GM18498 (cell line): ENCODE measurements around the gene OASL.

Experiments
- ATAC-seq: cut with Tn5 transposase; IDR thresholded peaks from one replicate; pipeline ENCODE4 v1.9.1; 2021; ENCODE audit warnings: mild to moderate bottlenecking, moderate library complexity; ENCODE audit not compliant: unreplicated experiment

Gene OASL

DNA sequence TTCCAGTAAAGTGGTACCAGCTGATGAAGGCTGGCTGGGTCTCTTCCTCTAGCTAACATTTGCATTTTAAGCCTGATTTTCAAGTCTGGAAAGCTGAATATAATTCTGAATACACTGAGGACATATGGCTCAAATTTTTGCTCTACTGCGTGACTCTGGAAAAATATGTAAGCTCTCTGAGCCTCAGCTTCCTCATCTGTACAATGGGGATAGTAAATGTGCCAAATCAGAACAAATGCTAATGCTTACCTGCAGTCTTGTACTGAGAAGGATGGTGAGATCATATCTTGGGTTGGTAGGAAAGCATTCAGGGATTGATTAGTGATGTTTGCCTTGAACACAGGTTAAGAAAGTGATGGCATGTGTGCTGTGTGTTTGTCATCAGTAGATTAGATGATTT is 46.1 kb downstream of the OASL start:
- ATAC-seq = no peak

DNA sequence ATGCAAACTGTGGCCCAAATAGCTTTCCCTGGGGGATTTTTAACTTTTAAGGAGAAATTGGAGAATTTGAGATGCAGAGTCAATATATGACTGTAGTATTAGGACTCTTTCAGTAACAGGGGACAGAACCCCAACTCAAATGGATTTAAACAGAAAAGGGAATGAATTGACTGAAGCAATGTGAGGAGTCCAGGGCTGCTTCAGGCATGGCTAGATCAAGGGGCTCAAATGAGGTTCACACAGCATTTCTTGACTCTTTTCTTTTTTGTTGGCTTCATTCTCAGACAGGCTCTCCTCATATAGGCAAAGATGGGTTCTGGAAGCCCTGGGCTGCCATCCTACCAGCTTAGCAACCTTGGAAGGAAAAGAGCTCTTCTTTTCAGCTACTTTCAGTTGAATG is 47.1 kb downstream of the OASL start:
- no peak for ATAC-seq

DNA sequence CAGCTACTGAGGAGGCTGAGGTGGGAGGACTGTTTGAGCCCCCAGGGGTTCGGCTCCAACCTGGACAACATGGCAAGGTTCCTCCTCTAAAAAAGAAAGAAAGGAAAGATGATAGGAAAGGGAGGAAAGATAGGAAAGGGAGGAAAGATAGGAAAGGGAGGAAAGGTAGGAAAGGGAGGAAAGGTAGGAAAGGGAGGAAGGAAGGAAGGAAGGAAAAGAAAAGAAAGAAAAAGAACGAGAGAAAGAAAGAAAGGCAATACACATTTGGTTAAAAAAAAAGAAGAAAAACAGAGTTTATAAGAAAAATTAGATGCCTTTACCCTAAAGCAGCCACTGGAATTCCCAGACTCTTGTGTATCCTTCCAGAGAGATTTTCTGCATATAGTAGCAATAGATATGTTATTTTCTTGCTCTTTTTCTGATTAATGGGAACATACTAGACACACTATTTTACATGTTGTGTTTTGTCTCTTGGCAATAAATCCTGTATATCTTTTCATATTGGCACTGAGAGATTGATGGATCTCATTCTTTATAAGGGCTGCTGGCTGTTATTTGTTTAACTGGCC is 48.5 kb downstream of the OASL start:
- no peak for ATAC-seq

DNA sequence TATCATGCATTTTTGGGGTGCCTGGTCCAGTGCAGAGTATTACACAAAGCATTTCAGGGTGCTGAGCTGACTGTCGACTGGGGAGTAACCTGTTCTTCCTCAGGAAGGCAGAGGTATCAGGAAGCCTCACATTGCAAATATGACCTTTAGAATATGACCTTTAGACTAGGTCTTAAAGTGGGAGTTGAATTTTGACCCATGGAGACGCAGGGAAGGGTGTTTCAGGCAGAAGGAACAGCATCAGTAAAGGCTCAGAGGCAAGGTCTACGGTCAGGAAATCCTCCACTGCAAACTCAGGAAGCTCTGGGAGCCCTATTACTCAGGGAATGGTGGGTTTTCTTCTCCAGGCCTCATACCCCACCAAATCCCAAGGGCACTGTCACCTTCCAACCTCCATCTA is 49.4 kb downstream of the OASL start:
- ATAC-seq = no peak

DNA sequence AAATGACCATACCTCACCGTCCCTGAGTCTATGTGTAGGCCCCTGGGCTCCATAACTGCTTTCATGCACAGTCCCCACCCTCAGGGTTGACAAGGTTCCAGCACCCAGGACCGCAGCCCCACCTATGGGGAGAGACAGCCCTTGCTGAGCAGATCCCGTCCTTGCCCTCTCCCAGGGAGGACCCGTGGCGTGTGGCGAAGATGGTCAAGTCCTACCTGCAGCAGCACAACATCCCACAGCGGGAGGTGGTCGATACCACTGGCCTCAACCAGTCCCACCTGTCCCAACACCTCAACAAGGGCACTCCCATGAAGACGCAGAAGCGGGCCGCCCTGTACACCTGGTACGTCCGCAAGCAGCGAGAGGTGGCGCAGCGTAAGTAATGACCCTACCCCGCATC is 50.4 kb downstream of the OASL start:
- no peak for ATAC-seq

DNA sequence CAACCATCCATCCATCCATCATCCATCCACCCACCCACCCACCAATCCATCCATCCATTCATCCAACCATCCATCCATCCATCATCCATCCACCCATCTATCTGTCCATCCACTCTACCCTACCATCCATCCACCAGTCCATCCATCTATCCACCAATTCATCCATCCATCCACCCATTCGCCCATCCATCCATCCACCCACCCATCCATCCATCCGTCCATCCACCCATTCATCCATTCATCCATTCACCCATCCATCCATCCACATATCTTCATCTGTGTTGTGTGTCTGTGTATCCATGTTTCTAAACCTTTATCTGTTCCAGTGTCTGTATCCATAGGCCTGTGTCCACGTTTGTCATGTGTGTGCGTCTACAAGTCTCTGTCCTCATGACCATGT is 50.8 kb downstream of the OASL start:
- no peak for ATAC-seq

DNA sequence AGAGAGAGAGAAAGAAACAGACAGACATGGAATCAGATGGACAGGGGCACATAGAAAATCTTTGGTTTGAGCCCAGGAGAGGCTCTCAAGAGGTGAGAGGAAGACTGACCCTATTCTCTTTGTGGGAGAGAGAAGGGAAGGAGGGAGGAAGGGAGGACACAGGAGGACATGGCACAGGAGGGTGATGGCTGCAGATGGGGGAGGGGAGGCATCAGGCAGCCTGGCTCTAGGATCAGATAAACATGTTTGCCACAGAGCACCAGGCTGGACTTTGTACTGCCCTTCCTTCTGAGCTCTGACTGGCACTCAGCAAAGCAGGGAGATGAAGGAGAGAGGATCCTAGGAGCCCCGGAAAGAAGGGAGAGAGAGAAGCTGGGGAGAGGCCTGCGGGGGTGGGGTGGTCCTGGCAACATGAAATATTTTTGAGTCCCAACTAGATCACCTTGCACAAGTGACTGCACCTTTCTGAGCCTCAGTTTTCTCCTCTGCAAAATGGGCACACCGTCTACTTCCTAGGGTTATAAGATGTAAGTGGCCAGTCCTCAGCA is 54.6 kb downstream of the OASL start:
- no peak for ATAC-seq

DNA sequence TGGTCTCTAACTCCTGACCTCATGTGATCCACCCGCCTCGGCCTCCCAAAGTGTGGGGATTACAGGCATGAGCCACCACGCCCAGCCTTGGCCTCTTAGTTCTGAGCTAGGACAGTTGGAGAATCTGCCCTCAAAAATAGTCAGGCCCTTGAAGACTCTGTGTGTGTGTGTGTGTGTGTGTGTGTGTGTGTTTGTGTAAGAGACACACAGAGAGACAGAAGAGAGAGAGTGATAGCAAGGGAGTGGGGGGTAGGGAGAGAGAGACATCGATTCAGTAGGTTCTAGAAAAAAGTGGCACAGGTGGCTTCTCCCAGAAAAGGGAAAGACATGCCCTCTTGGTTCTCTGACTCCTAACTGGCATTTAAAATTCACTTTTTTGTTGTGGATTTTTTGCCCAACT is 55.3 kb downstream of the OASL start:
- ATAC-seq = no peak

DNA sequence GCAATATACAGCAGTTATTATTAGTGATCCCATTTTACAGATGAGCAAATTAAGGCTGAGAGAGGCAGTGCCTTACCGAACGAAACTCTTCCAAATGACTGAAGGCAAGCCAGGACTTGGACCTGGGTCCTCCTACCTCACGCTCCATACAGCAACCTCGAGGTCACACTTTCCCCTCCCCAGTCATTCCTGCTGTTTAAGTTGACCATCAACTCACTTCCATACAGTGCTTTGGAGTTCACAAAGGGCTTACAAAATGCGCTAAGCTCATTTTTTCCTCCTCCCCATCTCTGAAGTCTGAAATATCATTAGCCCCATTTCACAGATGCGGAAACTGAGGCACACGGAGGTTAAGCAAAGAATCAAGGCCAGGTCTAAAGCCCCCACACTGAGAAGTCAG is 56.4 kb downstream of the OASL start:
- no peak for ATAC-seq

DNA sequence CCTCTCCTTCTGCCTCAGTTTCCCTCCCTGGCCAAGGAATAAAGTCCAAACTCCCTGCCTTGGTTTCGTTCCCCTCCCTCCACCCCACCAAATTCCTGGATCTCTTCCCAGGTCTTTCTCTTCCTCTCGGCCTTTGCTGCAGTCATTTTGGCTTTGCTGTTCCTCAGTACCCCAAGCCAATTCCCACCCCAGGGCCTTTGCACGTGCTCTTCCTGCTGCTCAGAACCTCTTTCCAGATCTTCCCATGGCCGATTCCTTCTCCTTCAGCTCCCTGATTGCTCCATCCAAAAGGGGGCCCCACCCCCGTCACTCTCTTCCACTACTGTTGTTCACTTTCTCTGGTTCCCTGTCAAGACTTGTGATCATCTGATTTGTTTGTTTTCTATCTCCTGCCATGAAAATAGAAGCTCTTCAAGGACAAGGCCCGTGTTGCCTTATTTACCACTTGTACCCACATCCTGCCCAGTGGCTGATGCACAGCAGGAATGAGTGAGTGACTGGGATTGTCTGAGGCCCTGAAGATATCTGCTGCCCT is 57.6 kb downstream of the OASL start:
- no peak for ATAC-seq

DNA sequence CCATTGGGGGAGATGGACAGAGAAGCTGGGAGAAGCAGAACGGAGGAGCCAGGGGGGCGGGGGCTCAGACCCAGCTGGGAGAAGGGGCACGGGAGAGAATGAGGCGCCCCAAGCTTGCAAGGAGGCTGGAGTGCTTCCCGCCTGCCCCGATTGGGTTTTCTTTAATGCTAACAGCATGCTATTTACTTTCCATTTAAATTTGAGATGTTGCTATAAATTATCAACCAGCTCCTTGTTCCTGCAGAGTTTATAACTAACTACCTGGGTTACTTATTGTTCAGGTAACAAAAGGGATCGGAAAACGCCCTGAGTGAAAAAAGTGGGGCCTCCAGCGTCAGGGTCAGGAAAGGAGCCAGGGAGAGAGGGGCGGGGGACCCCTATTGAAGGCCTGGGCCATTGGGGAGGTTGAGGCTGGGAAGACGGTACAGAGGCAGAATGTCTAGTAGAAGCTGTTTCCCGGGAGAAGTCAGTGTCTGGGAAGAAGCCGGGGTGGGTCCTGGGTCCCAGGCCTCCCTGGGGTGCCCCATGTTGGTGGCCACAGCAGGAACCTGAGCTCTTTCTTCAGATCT is 58.2 kb downstream of the OASL start:
- ATAC-seq = no peak

DNA sequence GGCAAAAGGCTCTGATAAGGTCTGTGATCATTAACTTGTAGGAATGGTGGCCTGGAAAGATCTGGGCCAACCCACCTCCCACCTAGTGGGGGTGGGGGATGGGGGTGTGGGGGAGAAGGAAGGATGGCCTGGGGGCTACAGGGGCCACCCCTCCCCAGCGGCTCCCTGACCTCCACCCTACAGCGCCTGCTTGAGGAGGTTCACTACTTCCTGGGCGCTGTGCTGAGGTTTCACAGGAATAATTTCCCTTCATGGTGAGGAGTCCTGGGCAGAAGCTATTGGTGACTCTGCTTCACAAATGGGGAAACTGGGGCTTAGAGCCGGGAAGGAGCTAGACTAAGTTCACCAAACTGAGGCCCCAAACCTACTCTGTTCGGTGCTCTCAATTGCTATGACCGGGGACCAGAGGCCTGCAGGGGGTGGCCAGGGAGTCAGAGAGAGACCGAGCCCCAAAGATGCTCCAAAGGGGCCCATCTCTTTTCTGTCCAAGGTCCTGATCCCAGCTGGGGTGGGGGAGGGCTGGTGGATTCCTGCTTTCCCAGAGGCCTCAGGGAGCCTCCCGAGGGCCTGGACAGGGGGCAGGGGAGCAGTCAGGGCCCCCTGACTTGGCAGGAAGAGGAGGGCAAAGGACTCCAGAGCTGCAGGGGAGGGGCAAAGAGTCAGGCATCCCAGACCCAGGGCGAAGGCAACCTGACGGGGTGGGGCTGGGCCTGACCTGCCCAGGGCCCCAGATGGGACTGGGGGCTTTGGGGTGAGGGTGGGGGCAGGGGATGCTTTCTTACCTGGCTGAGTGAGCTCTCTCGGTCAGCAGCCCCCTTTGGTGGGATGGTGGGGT is 59.0 kb downstream of the OASL start:
- no peak for ATAC-seq

DNA sequence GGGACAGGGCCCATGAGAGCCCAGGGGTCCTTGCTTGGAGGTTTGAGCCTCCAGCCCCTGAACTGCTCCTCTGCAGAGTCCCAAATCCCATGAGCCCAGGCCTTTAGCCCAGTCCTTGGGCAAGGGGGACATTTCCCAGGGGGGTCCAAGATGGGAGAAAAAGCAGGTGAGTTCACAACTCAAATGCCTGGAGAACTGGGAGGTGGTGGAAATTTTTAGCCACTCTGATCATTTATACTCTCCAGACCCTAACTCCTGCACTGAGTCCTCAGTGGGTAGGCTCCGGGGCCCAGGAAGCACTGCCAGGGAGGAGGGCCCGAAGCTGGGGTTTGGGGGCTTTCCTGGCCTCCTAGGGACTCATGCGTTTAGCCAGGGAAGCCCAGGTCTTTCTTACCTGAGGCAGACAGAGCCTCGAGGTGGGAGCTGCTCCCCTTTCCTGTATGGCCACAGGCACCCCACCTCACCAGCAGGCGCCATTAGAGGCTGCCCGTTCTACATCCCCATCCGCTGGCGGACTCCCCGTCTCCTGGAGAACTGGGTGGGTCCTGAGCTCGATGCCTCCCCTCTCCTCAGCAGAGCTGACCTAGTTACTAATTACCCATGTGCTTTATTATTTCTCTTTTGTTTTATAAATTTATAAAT is 59.7 kb downstream of the OASL start:
- ATAC-seq = no peak

DNA sequence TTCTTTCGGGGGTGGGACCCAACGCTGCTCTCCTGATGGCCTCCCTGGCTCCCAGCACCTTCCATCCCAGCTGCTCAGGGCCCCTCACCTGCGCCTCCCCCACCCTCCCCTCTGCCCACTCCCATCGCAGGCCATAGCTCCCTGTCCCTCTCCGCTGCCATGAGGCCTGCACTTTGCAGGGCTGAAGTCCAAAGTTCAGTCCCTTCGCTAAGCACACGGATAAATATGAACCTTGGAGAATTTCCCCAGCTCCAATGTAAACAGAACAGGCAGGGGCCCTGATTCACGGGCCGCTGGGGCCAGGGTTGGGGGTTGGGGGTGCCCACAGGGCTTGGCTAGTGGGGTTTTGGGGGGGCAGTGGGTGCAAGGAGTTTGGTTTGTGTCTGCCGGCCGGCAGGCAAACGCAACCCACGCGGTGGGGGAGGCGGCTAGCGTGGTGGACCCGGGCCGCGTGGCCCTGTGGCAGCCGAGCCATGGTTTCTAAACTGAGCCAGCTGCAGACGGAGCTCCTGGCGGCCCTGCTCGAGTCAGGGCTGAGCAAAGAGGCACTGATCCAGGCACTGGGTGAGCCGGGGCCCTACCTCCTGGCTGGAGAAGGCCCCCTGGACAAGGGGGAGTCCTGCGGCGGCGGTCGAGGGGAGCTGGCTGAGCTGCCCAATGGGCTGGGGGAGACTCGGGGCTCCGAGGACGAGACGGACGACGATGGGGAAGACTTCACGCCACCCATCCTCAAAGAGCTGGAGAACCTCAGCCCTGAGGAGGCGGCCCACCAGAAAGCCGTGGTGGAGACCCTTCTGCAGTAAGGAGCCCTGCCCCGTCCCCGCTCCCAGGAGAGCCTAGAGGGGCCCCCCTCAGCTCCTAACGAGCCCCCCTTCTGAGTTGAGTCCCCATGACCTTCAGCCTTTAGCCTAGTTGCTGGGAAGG is 60.5 kb downstream of the OASL start, which contains the start of gene HNF1A:
HNF1A (plus strand) TSS at position 248 of the 924 bp plus-strand sequence; CDS start at position 474, 226 bp downstream.
- ATAC-seq = no peak

DNA sequence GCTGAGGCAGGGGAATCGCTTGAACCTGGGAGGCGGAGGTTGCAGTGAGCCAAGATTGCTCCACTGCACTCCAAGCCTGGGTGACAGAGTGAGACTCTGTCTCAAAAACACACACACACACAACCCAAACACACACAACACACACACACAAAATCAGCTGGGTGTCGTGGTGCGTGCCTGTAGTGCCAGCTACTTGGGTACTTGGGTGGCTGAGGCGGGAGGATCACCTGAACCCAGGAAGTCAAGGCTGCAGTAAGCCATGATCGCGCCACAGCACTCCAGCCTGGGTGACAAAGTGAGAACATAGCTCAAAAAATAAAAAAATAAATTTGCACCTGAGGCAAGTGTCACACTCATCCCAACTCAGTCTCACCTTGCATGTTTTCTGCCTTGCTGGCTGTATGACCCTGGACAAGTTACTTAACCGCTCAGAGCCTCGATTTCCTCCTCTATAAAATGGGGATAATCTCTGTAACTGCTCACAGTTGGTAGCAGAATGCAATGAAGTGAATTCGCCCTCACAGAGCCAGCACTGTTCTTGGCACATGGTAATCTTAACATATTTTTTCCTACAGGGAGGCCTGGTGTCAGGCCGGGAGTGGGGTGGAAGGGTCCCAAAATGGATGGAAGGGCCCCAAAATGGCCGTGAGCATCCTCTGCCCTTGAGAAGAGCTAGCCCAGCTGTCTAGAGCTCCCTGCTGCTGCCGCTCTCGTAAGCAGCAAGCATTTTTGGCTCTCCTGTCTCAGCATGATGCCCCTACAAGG is 61.3 kb downstream of the OASL start:
- no peak for ATAC-seq

DNA sequence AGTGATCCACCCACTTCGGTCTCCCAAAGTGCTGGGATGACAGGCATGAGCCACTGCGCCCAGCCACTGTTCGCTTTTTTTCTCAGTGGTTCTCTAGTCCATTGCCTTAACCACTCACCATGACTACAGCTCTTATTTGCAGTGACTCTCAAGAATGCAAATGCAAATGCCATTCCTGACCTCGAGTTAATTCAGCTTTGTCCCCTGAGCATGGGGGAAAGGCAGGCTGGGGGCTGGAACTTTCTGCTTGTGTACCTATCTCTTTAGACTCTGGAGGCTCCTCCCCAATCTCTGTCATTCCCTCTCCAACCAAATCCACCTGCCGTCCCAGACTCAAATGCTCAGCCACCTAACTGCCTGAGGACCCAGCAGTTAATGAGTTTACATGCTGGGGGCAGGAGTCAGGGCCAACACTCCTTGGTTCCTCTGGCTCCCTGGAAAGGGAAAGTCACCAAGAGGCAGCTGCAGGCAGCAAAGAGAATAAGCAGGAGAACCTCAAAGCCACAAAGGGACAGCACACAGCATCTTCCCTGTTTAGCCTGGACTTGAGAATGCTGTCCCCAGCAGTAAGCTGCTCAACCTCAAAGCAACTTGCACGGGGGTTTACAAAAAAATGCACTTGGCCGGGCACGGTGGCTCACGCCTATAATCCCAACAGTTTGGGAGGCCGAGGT is 66.0 kb downstream of the OASL start:
- ATAC-seq = no peak

DNA sequence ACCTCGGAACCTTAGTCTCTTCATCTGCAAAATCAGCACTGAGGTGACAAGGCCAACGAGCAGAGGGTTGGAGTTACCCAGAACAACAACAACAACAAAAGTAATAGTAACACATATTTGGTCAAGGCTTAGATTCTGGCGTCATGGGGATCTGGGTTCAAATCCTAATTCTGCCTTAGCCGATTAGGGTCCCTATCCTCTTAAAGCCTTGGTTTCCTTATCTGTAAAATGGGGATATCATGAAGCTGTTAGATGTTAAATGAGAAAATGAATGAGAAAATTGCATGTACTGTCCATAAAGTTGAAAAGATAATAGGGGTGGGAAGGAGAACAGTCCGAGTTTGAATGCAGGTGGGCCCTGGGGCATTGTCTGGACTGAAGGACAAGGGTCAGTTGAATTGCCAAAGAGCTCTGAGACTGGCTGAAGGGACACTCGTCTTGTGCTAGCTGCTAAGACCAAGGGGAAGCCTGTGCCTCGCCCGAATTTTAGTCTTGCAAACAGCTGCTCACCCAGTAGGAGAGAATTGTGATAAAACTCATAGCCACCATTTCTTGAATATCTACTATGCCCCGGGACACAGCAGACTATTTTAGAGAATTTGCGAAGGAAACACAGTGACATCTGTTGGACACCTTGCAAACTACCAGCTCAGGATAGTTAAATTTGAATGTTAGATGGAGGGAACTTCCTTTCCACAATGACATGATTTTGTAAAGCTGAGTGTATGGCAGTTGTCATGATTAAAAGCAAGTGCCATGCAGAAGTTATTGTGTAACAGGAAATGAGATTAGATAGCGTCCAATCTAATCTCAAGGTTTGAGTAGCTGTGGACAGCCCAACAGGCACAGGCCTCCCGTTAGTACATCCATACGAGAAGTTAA is 67.5 kb downstream of the OASL start:
- no peak for ATAC-seq

DNA sequence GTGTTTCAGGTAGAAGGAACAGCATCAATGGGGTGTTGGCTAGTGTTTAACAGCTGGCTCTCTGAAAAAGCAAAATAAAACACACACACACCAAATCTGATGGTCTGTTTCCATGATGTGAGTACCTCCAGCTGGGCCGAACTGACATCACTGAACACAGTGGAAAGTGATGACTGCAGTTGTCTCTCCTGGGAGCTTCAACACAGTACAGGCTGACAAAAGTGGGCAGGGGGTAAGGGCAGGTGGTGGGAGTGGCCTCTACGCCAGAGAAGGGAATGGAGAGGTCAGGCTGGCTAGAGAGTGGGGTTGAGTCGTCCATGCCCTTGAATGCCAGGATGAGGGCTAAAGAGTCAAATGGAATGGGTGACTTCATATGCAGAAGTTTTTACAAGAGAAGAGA is 68.7 kb downstream of the OASL start:
- ATAC-seq = no peak
